BLaER1 treated with 17β-estradiol and CSF1 and Interleukin-3, amounts not matched to agents 10 nM and 100 nM (cell line): ENCODE measurements around the gene POU3F1.

ENCODE experiments used
- H3K27ac ChIP-seq, 11 experiments: shearing (Covaris generic); formaldehyde crosslinking; 2 replicates each; pipeline ENCODE4 v1.8.1; 2022
- H3K27me3 ChIP-seq, 11 experiments: shearing (Covaris generic); formaldehyde crosslinking; 2 replicates each; pipeline ENCODE4 v1.8.1; 2022
- H3K36me3 ChIP-seq, 11 experiments: shearing (Covaris generic); formaldehyde crosslinking; 2 replicates each; pipeline ENCODE4 v1.8.1; 2022
- H3K4me1 ChIP-seq, 10 experiments: shearing (Covaris generic); formaldehyde crosslinking; 2 replicates each; pipeline ENCODE4 v1.8.1; 2022
- H3K4me2 ChIP-seq, 11 experiments: shearing (Covaris generic); formaldehyde crosslinking; 2 replicates each; pipeline ENCODE4 v1.8.1; 2022
- H3K4me3 ChIP-seq, 10 experiments: shearing (Covaris generic); formaldehyde crosslinking; 2 replicates each; pipeline ENCODE4 v1.8.1; 2022
- H3K9ac ChIP-seq, 11 experiments: shearing (Covaris generic); formaldehyde crosslinking; 2 replicates each; pipeline ENCODE4 v1.8.1; 2022
- H3K9me3 ChIP-seq, 11 experiments: shearing (Covaris generic); formaldehyde crosslinking; replicated peaks in 1 of 11; 2 replicates each; pipeline ENCODE4 v1.8.1; 2022
- H4K20me1 ChIP-seq, 11 experiments: shearing (Covaris generic); formaldehyde crosslinking; 2 replicates each; pipeline ENCODE4 v1.8.1; 2022
- Cebpa-rat ChIP-seq, 11 experiments: shearing (Covaris generic); IDR thresholded peaks; 2 replicates each; pipeline ENCODE4 v1.8.1; 2022

The POU3F1 gene

GRCh38 chr1:38053416-38054091, 7.0 kb upstream of the POU3F1 start:
- TF ChIP-seq Cebpa-rat (IDR thresholded peaks at IDR 0.05) = no peak
- Histone ChIP-seq H3K4me1 (peaks cover 10 to 32% (median 20%) of the 10 kb centered on the region in 10 experiments), H4K20me1 (peaks cover 0 to 13% (median 0%) of the 10 kb centered on the region in 11 experiments; a peak in 6 of 22 replicates), H3K36me3 (no peaks in the 10 kb centered on the region), H3K9me3 (no peaks in the 10 kb centered on the region), H3K27me3 (peaks cover 2 to 11% (median 7%) of the 10 kb centered on the region in 11 experiments; a peak in 21 of 22 replicates), H3K4me2 (peak overlapping the region; percentile 35 to 82 (median 69)), H3K4me3 (no peak overlapping the region), H3K9ac (no peak overlapping the region), H3K27ac (no peak overlapping the region)

- no peak overlapping the region for H3K9ac ChIP-seq
- peaks cover 9 to 17% (median 14%) of the 10 kb centered on the region in 11 experiments for H3K27me3 ChIP-seq
- H3K4me2 ChIP-seq = peak overlapping the region; percentile 35 to 82 (median 69)
These were observed 6.3 kb upstream of the POU3F1 start for GRCh38 chr1:38052750-38053415.

GRCh38 chr1:38051079-38051543, 4.5 kb upstream of the POU3F1 start:
- H3K4me3 ChIP-seq = no peak overlapping the region
- H3K27ac ChIP-seq = no peak overlapping the region
- no peak overlapping the region for H3K9ac ChIP-seq
- H3K9me3 ChIP-seq = no peaks in the 10 kb centered on the region
- H4K20me1 ChIP-seq = peaks cover 0 to 33% (median 14%) of the 10 kb centered on the region in 11 experiments; a peak in 14 of 22 replicates
- peaks cover 25 to 35% (median 31%) of the 10 kb centered on the region in 11 experiments for H3K27me3 ChIP-seq
- no peaks in the 10 kb centered on the region for H3K36me3 ChIP-seq
- no peak for TF ChIP-seq Cebpa-rat (IDR thresholded peaks at IDR 0.05)
- 0 out of 22 replicates have a peak overlapping the region, but pooled peaks of 1 of the 11 experiments have one; percentile 20 for H3K4me2 ChIP-seq
- peaks cover 14 to 43% (median 24%) of the 10 kb centered on the region in 10 experiments for H3K4me1 ChIP-seq

More at GRCh38 chr1:38052750-38053415, 6.3 kb upstream of the POU3F1 start:
- H3K36me3 ChIP-seq = no peaks in the 10 kb centered on the region
- no peak overlapping the region for H3K27ac ChIP-seq
- H4K20me1 ChIP-seq = peaks cover 0 to 20% (median 5%) of the 10 kb centered on the region in 11 experiments; a peak in 12 of 22 replicates
- H3K4me1 ChIP-seq = peaks cover 10 to 32% (median 20%) of the 10 kb centered on the region in 10 experiments
- no peaks in the 10 kb centered on the region for H3K9me3 ChIP-seq
- no peak overlapping the region for H3K4me3 ChIP-seq
- no peak for TF ChIP-seq Cebpa-rat (IDR thresholded peaks at IDR 0.05)

- H3K27me3 ChIP-seq = peaks cover 31 to 41% (median 36%) of the 10 kb centered on the region in 11 experiments
- H3K4me2 ChIP-seq = peak overlapping the region in 3 of 11 experiments; percentile 7 to 28 (median 20); a peak in 2 of 22 replicates
- no peak for TF ChIP-seq Cebpa-rat (IDR thresholded peaks at IDR 0.05)
- peaks cover 0 to 4% (median 0%) of the 10 kb centered on the region in 11 experiments; a peak in 4 of 22 replicates for H3K9me3 ChIP-seq
- H4K20me1 ChIP-seq = peaks cover 0 to 38% (median 20%) of the 10 kb centered on the region in 11 experiments; a peak in 15 of 22 replicates
- H3K27ac ChIP-seq = no peak overlapping the region
- no peaks in the 10 kb centered on the region for H3K36me3 ChIP-seq
- H3K4me1 ChIP-seq = peaks cover 18 to 47% (median 28%) of the 10 kb centered on the region in 10 experiments
- H3K9ac ChIP-seq = no peak overlapping the region
- no peak overlapping the region for H3K4me3 ChIP-seq
These were observed 3.9 kb upstream of the POU3F1 start for GRCh38 chr1:38050397-38051078.

GRCh38 chr1:38047603-38048141, 1.1 kb upstream of the POU3F1 start:
- Histone ChIP-seq H4K20me1 (peaks cover 0 to 62% (median 41%) of the 10 kb centered on the region in 11 experiments; a peak in 17 of 22 replicates), H3K27me3 (peaks cover 59 to 69% (median 65%) of the 10 kb centered on the region in 11 experiments)
- no peak for TF ChIP-seq Cebpa-rat (IDR thresholded peaks at IDR 0.05)

GRCh38 chr1:38046884-38047602, 450 bp upstream of the POU3F1 start:
- no peak for TF ChIP-seq Cebpa-rat (IDR thresholded peaks at IDR 0.05)
- H4K20me1 ChIP-seq = peaks cover 0 to 69% (median 47%) of the 10 kb centered on the region in 11 experiments; a peak in 18 of 22 replicates
- H3K9ac ChIP-seq = peak overlapping the region; percentile 20 to 66 (median 56); a peak in 17 of 22 replicates
- H3K36me3 ChIP-seq = no peaks in the 10 kb centered on the region
- H3K4me1 ChIP-seq = peaks cover 5 to 37% (median 22%) of the 10 kb centered on the region in 10 experiments; a peak in 17 of 20 replicates
- H3K27ac ChIP-seq = no peak overlapping the region
- peaks cover 66 to 76% (median 71%) of the 10 kb centered on the region in 11 experiments for H3K27me3 ChIP-seq
- H3K9me3 ChIP-seq = peaks cover 0 to 9% (median 0%) of the 10 kb centered on the region in 11 experiments; a peak in 4 of 22 replicates
- peak overlapping the region; percentile 95 to 99 (median 98) for H3K4me2 ChIP-seq
- H3K4me3 ChIP-seq = peak overlapping the region; percentile 61 to 77 (median 67)

More at GRCh38 chr1:38047603-38048141, 1.1 kb upstream of the POU3F1 start:
- peak overlapping the region in 3 of 11 experiments; percentile 51 to 64 (median 51); a peak in 5 of 22 replicates for H3K9ac ChIP-seq
- no peak overlapping the region for H3K27ac ChIP-seq
- H3K4me1 ChIP-seq = peaks cover 11 to 43% (median 24%) of the 10 kb centered on the region in 10 experiments; a peak in 18 of 20 replicates
- peak overlapping the region; percentile 61 to 77 (median 67); a peak in 19 of 20 replicates for H3K4me3 ChIP-seq
- peak overlapping the region; percentile 95 to 99 (median 98) for H3K4me2 ChIP-seq
- peaks cover 0 to 9% (median 0%) of the 10 kb centered on the region in 11 experiments; a peak in 4 of 22 replicates for H3K9me3 ChIP-seq
- H3K36me3 ChIP-seq = no peaks in the 10 kb centered on the region

- H3K9me3 ChIP-seq = peaks cover 0 to 9% (median 0%) of the 10 kb centered on the region in 11 experiments; a peak in 4 of 22 replicates
- H3K36me3 ChIP-seq = no peaks in the 10 kb centered on the region
- H3K27me3 ChIP-seq = peaks cover 74 to 89% (median 85%) of the 10 kb centered on the region in 11 experiments
- H3K4me3 ChIP-seq = peak overlapping the region; percentile 61 to 77 (median 67)
- TF ChIP-seq Cebpa-rat (IDR thresholded peaks at IDR 0.05) = no peak
- peaks cover 5 to 32% (median 22%) of the 10 kb centered on the region in 10 experiments; a peak in 17 of 20 replicates for H3K4me1 ChIP-seq
- no peak overlapping the region for H3K27ac ChIP-seq
- peak overlapping the region; percentile 95 to 99 (median 98) for H3K4me2 ChIP-seq
- H3K9ac ChIP-seq = peak overlapping the region in 3 of 11 experiments; percentile 36 to 67 (median 67); a peak in 2 of 22 replicates
- peaks cover 0 to 69% (median 47%) of the 10 kb centered on the region in 11 experiments; a peak in 18 of 22 replicates for H4K20me1 ChIP-seq
These were observed 926 bp downstream of the POU3F1 start for GRCh38 chr1:38045401-38046332.
